HK-2 (cell line): ENCODE measurements around the gene GNAQ.
"Not testable (repeated sequence)": the region's sequence is repeated elsewhere in the genome, so short reads cannot be mapped to it uniquely, and the experiment has no call there.

Experiments used
- DNase-seq: peaks from one replicate; pipeline ENCODE4 v3.0.0-alpha.2; 2018; ENCODE audit not compliant: unreplicated experiment

GNAQ gene

GRCh38 chr9:78031444-78031892 is at the start of gene GNAQ:
Gene GNAQ (minus strand): TSS chr9:78031811. CDS start chr9:78031235, 576 bp downstream.
- no peak for DNase-seq

- no peak for DNase-seq
Measured at GRCh38 chr9:78074385-78075291, 43.0 kb upstream of the GNAQ start.

DNA sequence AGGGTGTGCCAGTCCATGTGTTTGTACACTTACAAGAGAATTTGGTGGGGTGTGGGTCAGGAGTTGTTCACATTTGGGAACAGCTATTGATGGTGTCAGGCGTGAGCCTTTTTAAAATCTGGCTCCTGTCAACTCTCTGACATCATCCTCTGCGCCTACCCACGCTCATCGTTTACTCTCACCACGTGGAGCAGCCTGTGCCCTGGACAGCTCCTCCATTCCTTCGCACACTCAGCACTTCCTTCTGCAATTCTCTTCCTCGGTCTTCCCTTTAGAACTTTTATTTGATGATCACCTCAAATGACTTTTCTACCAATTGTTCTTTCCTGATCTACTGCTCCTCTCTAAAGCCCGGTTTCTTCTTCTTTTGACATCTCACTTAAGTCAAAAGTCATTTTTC is 42.1 kb upstream of the GNAQ start:
- no peak for DNase-seq

GRCh38 chr9:78072586-78073199 is 41.1 kb upstream of the GNAQ start:
- no peak for DNase-seq

GRCh38 chr9:78070521-78070920 is 38.9 kb upstream of the GNAQ start:
- no peak for DNase-seq

GRCh38 chr9:78064075-78064474 is 32.5 kb upstream of the GNAQ start:
- DNase-seq, result no peak

GRCh38 chr9:78062710-78063109 is 31.1 kb upstream of the GNAQ start:
- DNase-seq, result no peak

GRCh38 chr9:78054218-78054617 is 22.6 kb upstream of the GNAQ start:
- DNase-seq, result not testable (repeated sequence)

GRCh38 chr9:78053627-78054026 is 22.0 kb upstream of the GNAQ start:
- DNase-seq, result no peak

GRCh38 chr9:78050421-78050820 is 18.8 kb upstream of the GNAQ start:
- no peak for DNase-seq

DNA sequence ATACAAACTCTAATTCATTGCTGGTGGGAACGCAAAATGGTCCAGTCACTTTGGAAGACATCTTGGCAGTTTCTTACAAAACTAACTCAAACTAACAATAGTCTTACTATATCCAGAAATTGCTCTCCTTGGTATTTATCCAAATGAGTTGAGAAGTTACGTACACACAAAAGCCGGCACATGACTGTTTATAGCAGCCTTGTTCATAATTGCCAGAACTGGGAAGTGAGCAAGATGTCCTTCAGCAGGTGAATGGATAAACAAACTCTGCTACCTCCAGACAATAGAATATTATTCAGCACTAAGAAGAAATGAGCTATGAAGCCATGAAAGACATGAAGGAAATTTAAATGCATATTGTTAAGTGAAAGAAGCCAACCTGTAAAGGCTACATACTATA is 17.9 kb upstream of the GNAQ start:
- DNase-seq, result no peak

- no peak for DNase-seq
Measured at GRCh38 chr9:78047106-78047505, 15.5 kb upstream of the GNAQ start.

GRCh38 chr9:78046112-78046511 is 14.5 kb upstream of the GNAQ start:
- no peak for DNase-seq

DNA sequence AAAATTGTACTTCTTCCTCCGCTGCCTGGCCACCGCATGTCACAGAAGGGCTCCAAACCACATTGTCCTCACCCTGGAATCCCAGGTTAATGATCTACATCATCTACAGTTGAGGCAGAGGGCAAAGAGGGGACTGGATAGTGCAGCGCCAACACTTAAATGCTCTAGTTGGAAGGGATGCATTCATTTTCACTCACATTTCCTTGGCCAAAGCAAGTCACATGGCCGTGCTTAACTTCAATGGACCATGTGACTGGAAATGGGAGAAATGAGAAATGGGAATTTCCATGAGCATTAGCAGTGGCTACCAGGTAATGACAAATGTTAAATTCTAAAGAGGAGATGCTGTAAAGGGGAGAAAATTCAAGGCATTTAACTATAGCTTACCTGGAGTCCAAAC is 13.3 kb upstream of the GNAQ start:
- no peak for DNase-seq

DNA sequence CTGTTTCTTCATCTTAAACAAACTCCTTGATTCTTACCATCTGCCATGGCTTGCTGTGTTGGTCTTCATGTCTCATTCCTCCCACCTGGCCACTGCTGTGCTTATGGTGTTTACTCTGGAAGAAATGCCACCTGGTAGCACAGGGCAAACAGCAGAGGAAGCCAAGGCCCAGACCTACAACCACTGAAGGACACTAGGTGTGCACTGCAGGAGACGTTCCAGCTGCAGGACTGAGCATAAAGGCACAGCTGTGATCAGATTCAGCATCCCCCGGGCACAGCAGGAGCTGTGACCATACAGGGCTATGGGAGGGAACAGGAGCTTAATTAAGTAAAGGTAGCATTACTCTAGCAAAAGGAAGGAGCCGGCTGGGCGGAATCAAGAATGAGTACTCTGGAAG is 12.6 kb upstream of the GNAQ start:
- no peak for DNase-seq

GRCh38 chr9:78041971-78042370 is 10.4 kb upstream of the GNAQ start:
- DNase-seq, result no peak

GRCh38 chr9:78040726-78041125 is 9.1 kb upstream of the GNAQ start:
- DNase-seq, result no peak

GRCh38 chr9:78038620-78039300 is 7.1 kb upstream of the GNAQ start:
- no peak for DNase-seq

GRCh38 chr9:78035383-78035993 is 3.9 kb upstream of the GNAQ start:
- DNase-seq, result no peak

DNA sequence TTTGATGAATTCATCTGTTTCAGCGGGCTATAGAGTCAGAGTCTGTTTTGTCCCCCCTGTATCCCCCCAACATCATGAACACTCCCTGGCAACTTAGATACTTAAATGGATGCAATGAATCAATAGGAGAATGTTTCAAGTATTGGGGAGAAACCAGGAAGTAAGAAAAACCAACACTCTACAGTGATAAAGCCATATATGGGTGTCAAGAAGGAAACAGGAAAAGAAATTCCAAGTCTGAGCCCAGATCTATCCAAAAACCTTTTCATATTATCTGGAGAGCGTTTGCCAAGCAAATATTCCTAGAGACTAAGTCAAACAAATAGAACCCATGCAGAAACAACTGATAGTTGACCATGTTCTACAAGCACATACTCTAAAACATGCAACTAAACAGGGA is 2.3 kb upstream of the GNAQ start:
- no peak for DNase-seq

GRCh38 chr9:78032730-78033457 is 1.3 kb upstream of the GNAQ start:
- DNase-seq, result no peak
